ENCODE measurements around the gene PIGX.

- no peak for TF ChIP-seq CTCF (IDR thresholded peaks at IDR 0.05; ENCODE audit: poor library complexity, severe bottlenecking)
- no peak for TF ChIP-seq EP300 (conservative IDR thresholded peaks at IDR 0.05; ENCODE audit: poor library complexity, severe bottlenecking)
- TF ChIP-seq EZH2 (IDR thresholded peaks at IDR 0.05; ENCODE audit: borderline replicate concordance, insufficient read depth, low read length, poor library complexity, severe bottlenecking), result no peak
- TF ChIP-seq REST (IDR thresholded peaks at IDR 0.05; ENCODE audit: borderline replicate concordance), result no peak
- no peak for TF ChIP-seq TAF1 (IDR thresholded peaks at IDR 0.05; ENCODE audit: low read depth)
These were observed 45.9 kb upstream of the PIGX start for GRCh38 chr3:196666001-196666867.

Data from neural cell (in vitro differentiated cells).